Stimulated activated CD4-positive, alpha-beta T cell treated with anti-CD3 and anti-CD28 coated beads, Interleukin-12 subunit alpha, Interleukin-12 subunit beta, amount 100 ng/mL, for 4 hours (primary cell): ENCODE results near the gene PRSS48.
"Not testable (repeated sequence)": the region's sequence is repeated elsewhere in the genome, so short reads cannot be mapped to it uniquely, and the experiment has no call there.

Source experiments
- DNase-seq: peaks from one replicate; pipeline ENCODE4 v3.0.0-alpha.2; 2020

PRSS48 gene

GRCh38 chr4:151319490-151319889, 42.5 kb downstream of the PRSS48 start:
- DNase-seq = no peak

GRCh38 chr4:151321586-151321985, 44.6 kb downstream of the PRSS48 start:
- no peak for DNase-seq

GRCh38 chr4:151322161-151322560, 45.2 kb downstream of the PRSS48 start:
- not testable (repeated sequence) for DNase-seq

- DNase-seq = no peak
Observed at GRCh38 chr4:151322570-151322969, 45.6 kb downstream of the PRSS48 start.

- DNase-seq = no peak
Observed at GRCh38 chr4:151323667-151324066, 46.7 kb downstream of the PRSS48 start.

- no peak for DNase-seq
Observed at GRCh38 chr4:151324124-151324751, 47.3 kb downstream of the PRSS48 start.

- DNase-seq = no peak
Observed at GRCh38 chr4:151324752-151325110, 47.8 kb downstream of the PRSS48 start.

GRCh38 chr4:151325111-151325948, 48.4 kb downstream of the PRSS48 start, which contains the start of gene SH3D19:
TSS of gene SH3D19 (minus strand) at chr4:151325605. CDS start at chr4:151325352, 253 bp downstream.
- DNase-seq = no peak

GRCh38 chr4:151325949-151326246, 48.9 kb downstream of the PRSS48 start:
- DNase-seq = no peak

- no peak for DNase-seq
Observed at GRCh38 chr4:151329217-151330007, 52.5 kb downstream of the PRSS48 start.

GRCh38 chr4:151331276-151332042, 54.5 kb downstream of the PRSS48 start:
- no peak for DNase-seq

- DNase-seq = no peak
Observed at GRCh38 chr4:151339467-151339866, 62.5 kb downstream of the PRSS48 start.

- no peak for DNase-seq
Observed at GRCh38 chr4:151340751-151341385, 63.9 kb downstream of the PRSS48 start.
